ENCODE data around the gene MATCAP1.

DNA sequence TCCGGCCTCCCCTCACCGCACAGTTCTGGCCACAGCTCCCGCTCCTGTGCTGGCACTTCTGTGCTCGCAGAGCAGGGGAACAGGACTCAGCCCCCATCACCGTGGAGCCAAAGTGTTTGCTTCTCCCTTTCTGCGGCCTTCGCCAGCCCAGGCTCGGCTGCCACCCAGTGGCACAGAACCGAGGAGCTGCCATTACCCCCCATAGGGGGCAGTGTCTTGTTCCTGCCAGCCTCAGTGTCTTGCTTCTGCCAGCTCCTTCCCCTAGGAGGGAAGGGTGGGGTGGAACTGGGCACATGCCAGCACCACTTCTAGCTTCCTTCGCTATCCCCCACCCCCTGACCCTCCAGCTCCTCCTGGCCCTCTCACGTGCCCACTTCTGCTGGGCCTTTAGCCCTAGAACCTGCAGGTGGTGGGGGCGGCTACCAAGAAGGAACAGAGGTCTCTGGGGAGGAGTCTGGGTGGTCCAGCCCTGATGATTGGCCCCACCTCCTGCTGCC, 14.5 kb upstream of the MATCAP1 start:
- TF ChIP-seq, protein P1, sequence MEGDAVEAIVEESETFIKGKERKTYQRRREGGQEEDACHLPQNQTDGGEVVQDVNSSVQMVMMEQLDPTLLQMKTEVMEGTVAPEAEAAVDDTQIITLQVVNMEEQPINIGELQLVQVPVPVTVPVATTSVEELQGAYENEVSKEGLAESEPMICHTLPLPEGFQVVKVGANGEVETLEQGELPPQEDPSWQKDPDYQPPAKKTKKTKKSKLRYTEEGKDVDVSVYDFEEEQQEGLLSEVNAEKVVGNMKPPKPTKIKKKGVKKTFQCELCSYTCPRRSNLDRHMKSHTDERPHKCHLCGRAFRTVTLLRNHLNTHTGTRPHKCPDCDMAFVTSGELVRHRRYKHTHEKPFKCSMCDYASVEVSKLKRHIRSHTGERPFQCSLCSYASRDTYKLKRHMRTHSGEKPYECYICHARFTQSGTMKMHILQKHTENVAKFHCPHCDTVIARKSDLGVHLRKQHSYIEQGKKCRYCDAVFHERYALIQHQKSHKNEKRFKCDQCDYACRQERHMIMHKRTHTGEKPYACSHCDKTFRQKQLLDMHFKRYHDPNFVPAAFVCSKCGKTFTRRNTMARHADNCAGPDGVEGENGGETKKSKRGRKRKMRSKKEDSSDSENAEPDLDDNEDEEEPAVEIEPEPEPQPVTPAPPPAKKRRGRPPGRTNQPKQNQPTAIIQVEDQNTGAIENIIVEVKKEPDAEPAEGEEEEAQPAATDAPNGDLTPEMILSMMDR (IDR thresholded peaks at IDR 0.05; ENCODE audit: low read length): peak; percentile 98
- no peak for TF ChIP-seq EZH2 (IDR thresholded peaks at IDR 0.05; ENCODE audit: borderline replicate concordance, low read length)

Measured in OCI-LY1 (cell line).